HG02763 (cell line): ENCODE measurements around the gene EFNB2.

Experiments used
- ATAC-seq: cut with Tn5 transposase; IDR thresholded peaks from one replicate; pipeline ENCODE4 v1.9.1; 2021; ENCODE audit warnings: mild to moderate bottlenecking, moderate library complexity; ENCODE audit not compliant: unreplicated experiment

EFNB2 gene

GRCh38 chr13:106526738-106527444, 8.6 kb downstream of the EFNB2 start:
- ATAC-seq, result no peak

GRCh38 chr13:106525865-106526264, 9.6 kb downstream of the EFNB2 start:
- ATAC-seq, result no peak

GRCh38 chr13:106524108-106524507, 11.4 kb downstream of the EFNB2 start:
- no peak for ATAC-seq

- no peak for ATAC-seq
Observed at GRCh38 chr13:106523576-106523975, 11.9 kb downstream of the EFNB2 start.

GRCh38 chr13:106522898-106523525, 12.4 kb downstream of the EFNB2 start:
- ATAC-seq, result no peak

- no peak for ATAC-seq
Observed at GRCh38 chr13:106522112-106522705, 13.3 kb downstream of the EFNB2 start.

GRCh38 chr13:106521095-106521799, 14.2 kb downstream of the EFNB2 start:
- ATAC-seq, result no peak

GRCh38 chr13:106520251-106521054, 15.0 kb downstream of the EFNB2 start:
- ATAC-seq, result no peak

GRCh38 chr13:106518512-106518911, 16.9 kb downstream of the EFNB2 start:
- ATAC-seq, result no peak

GRCh38 chr13:106517109-106517847, 18.2 kb downstream of the EFNB2 start:
- no peak for ATAC-seq

GRCh38 chr13:106515635-106516254, 19.7 kb downstream of the EFNB2 start:
- no peak for ATAC-seq

- ATAC-seq, result no peak
Observed at GRCh38 chr13:106514928-106515634, 20.4 kb downstream of the EFNB2 start.

- no peak for ATAC-seq
Observed at GRCh38 chr13:106513025-106513983, 22.2 kb downstream of the EFNB2 start.

GRCh38 chr13:106507560-106508274, 27.7 kb downstream of the EFNB2 start:
- ATAC-seq, result peak; percentile 73

- ATAC-seq, result no peak
Observed at GRCh38 chr13:106506286-106506685, 29.2 kb downstream of the EFNB2 start.

GRCh38 chr13:106505732-106506131, 29.7 kb downstream of the EFNB2 start:
- no peak for ATAC-seq

- ATAC-seq, result no peak
Observed at GRCh38 chr13:106505295-106505694, 30.2 kb downstream of the EFNB2 start.
